ES-I3 (cell line): ENCODE data around the gene NFIA.

Experiments used
- H3K36me3 ChIP-seq: 2 replicates; pipeline ENCODE4 v1.6.1; 2013; ENCODE audit warnings: mild to moderate bottlenecking, low read length, control low read depth, moderate library complexity; ENCODE audit not compliant: insufficient read depth
- H3K4me1 ChIP-seq: 2 replicates; pipeline ENCODE4 v1.6.1; 2013; ENCODE audit warnings: mild to moderate bottlenecking, control low read depth, low read length; ENCODE audit not compliant: insufficient read depth
- H3K9ac ChIP-seq: 2 replicates; pipeline ENCODE4 v1.6.1; 2013; ENCODE audit warnings: low read depth, mild to moderate bottlenecking, low read length, moderate library complexity
- H3K9me3 ChIP-seq: 2 replicates; pipeline ENCODE4 v1.6.1; 2013; ENCODE audit warnings: mild to moderate bottlenecking, low read length, moderate library complexity; ENCODE audit not compliant: control insufficient read depth, insufficient read depth

The NFIA gene

GRCh38 chr1:61186753-61187152 lies 104.4 kb downstream of the NFIA start:
- H3K9ac ChIP-seq: no peak overlapping the region
- no peaks in the 10 kb centered on the region for H3K9me3 ChIP-seq
- no peaks in the 10 kb centered on the region for H3K36me3 ChIP-seq
- no peaks in the 10 kb centered on the region for H3K4me1 ChIP-seq

- Histone ChIP-seq H3K9me3 (no peaks in the 10 kb centered on the region), H3K36me3 (no peaks in the 10 kb centered on the region), H3K9ac (no peak overlapping the region), H3K4me1 (no peaks in the 10 kb centered on the region)
Measured at GRCh38 chr1:61187352-61188086, 105.2 kb downstream of the NFIA start.

DNA sequence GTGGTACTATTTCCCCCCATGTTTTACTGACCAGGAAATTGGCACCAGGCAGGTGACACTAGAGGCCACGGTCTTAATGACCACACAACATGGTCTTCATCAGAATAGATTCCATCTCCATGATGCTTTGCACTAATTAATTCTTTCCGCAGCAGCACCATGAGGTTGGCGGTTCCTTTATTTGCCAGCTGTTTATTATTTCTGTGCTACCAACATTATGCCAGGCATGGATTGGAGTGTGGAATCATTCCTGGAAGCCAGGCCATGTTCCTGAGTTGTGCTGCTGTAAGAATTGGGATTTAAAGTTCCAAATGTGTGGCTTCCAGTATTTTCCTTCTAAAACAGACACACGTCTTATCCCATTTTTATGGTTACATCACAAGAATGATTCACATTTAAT lies 107.8 kb downstream of the NFIA start:
- H3K9ac ChIP-seq: no peak overlapping the region
- no peaks in the 10 kb centered on the region for H3K4me1 ChIP-seq
- no peaks in the 10 kb centered on the region for H3K36me3 ChIP-seq
- no peaks in the 10 kb centered on the region for H3K9me3 ChIP-seq

- Histone ChIP-seq H3K36me3 (no peaks in the 10 kb centered on the region), H3K9ac (no peak overlapping the region), H3K4me1 (no peaks in the 10 kb centered on the region), H3K9me3 (no peaks in the 10 kb centered on the region)
Measured at GRCh38 chr1:61190618-61191432, 108.5 kb downstream of the NFIA start.

DNA sequence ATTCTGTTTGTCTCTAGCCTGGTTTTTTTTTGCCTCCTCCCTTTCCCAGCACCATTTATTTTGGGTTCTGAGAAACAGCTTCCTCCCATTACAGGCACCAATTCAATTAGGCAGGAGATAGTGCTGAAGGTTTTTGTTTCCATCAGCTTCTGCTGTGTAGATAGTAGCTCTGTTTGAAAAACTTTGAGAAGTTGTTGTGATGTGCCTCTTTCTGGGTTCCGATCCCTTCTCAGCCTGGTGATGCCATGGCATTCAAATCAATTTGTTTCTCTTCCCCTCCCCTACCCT lies 109.0 kb downstream of the NFIA start:
- H3K9me3 ChIP-seq: no peaks in the 10 kb centered on the region
- H3K4me1 ChIP-seq: no peaks in the 10 kb centered on the region
- no peaks in the 10 kb centered on the region for H3K36me3 ChIP-seq
- no peak overlapping the region for H3K9ac ChIP-seq

DNA sequence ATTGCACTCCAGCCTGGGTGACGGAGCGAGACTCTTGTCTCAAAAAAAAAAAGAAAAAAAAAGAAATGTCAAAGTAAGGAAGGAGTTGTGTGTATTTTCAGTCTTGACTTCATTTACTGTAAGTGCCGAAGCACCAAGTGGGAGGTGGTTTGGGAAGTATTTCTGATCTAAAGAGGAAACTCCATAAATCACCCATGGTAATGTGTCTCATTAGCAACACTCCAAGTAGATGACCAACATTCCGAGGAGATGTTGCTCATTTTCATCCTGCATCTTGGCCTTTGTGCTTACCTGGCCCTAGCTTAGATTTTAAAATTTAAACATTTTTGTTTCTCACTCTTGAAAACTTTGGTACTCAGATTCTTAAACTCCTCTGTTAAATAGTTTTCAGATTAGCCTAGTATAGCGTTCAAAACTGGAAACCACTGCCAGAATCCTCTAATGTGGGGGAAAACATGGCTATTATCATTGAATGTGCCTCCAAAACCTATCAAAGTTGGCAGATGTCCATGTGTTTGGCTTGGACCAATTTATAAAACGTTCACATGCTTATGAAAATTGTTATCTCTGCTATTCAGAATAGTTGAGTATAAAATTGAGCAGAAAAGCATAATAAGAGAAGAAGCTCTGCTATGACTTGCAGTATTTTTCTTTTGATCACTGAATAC lies 110.4 kb downstream of the NFIA start:
- no peak overlapping the region for H3K9ac ChIP-seq
- no peaks in the 10 kb centered on the region for H3K4me1 ChIP-seq
- no peaks in the 10 kb centered on the region for H3K9me3 ChIP-seq
- no peaks in the 10 kb centered on the region for H3K36me3 ChIP-seq

- H3K9me3 ChIP-seq: no peaks in the 10 kb centered on the region
- no peak overlapping the region for H3K9ac ChIP-seq
- no peaks in the 10 kb centered on the region for H3K4me1 ChIP-seq
- H3K36me3 ChIP-seq: no peaks in the 10 kb centered on the region
Measured at GRCh38 chr1:61193808-61194207, 111.4 kb downstream of the NFIA start.

- H3K36me3 ChIP-seq: no peaks in the 10 kb centered on the region
- no peaks in the 10 kb centered on the region for H3K4me1 ChIP-seq
- H3K9me3 ChIP-seq: no peaks in the 10 kb centered on the region
- H3K9ac ChIP-seq: no peak overlapping the region
Measured at GRCh38 chr1:61198554-61198953, 116.2 kb downstream of the NFIA start.

- Histone ChIP-seq H3K9me3 (no peaks in the 10 kb centered on the region), H3K36me3 (no peaks in the 10 kb centered on the region), H3K9ac (no peak overlapping the region), H3K4me1 (no peaks in the 10 kb centered on the region)
Measured at GRCh38 chr1:61201035-61201434, 118.7 kb downstream of the NFIA start.

- Histone ChIP-seq H3K9me3 (no peaks in the 10 kb centered on the region), H3K9ac (no peak overlapping the region), H3K4me1 (no peaks in the 10 kb centered on the region), H3K36me3 (no peaks in the 10 kb centered on the region)
Measured at GRCh38 chr1:61202854-61203598, 120.7 kb downstream of the NFIA start.

- H3K9ac ChIP-seq: no peak overlapping the region
- no peaks in the 10 kb centered on the region for H3K4me1 ChIP-seq
- H3K9me3 ChIP-seq: no peaks in the 10 kb centered on the region
- H3K36me3 ChIP-seq: no peaks in the 10 kb centered on the region
Measured at GRCh38 chr1:61204528-61204927, 122.2 kb downstream of the NFIA start.

- Histone ChIP-seq H3K4me1 (no peaks in the 10 kb centered on the region), H3K9me3 (no peaks in the 10 kb centered on the region), H3K36me3 (no peaks in the 10 kb centered on the region), H3K9ac (no peak overlapping the region)
Measured at GRCh38 chr1:61207416-61207815, 125.1 kb downstream of the NFIA start.

DNA sequence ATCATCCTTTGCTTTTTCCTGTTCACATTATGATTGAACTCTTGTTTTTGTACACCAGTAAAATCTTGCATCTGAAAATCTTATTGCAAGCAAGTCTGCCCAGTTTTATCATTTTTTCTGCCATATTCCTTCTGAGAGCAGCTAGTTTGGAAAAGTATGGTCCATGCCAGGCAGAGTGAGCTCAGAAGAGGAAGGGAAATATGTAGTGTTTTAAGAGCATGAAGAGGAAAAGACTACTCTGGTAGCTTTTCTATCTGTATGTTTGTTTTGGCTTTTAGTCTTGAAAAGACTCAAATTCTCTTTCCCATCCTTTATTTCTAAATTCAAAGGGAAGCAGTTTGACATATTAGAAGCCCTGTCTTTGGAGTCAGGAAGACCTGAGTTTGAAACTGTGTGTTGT lies 125.8 kb downstream of the NFIA start:
- H3K9ac ChIP-seq: no peak overlapping the region
- H3K4me1 ChIP-seq: no peaks in the 10 kb centered on the region
- no peaks in the 10 kb centered on the region for H3K36me3 ChIP-seq
- H3K9me3 ChIP-seq: no peaks in the 10 kb centered on the region

GRCh38 chr1:61208831-61209230 lies 126.5 kb downstream of the NFIA start:
- Histone ChIP-seq H3K4me1 (no peaks in the 10 kb centered on the region), H3K36me3 (no peaks in the 10 kb centered on the region), H3K9ac (no peak overlapping the region), H3K9me3 (no peaks in the 10 kb centered on the region)
